CD14-positive monocyte (primary cell): ENCODE results near the gene LRP1B. TPM values are rescaled to one million over a fixed set of nuclear protein-coding genes. Genes with fewer than 3 reads are reported as not detected.

Experiments
- DNase-seq, 3 donors: peaks; one replicate each; pipeline ENCODE4 v3.0.0-alpha.2; 2011 to 2022
- H2AFZ ChIP-seq: 2 replicates; pipeline ENCODE4 v1.6.0; 2012; ENCODE audit warnings: mild to moderate bottlenecking, low read depth, low read length, inconsistent platforms; ENCODE audit not compliant: insufficient read depth, poor library complexity, severe bottlenecking
- H3K27ac ChIP-seq, 2 donors: 1 replicate in 1 of 2; 2 replicates in 1 of 2; pipeline ENCODE4 v1.5.1; 2012 to 2013; ENCODE audit warnings: low read length in 2 of 2, control low read depth in 1 of 2, inconsistent platforms in 1 of 2, low read depth in 1 of 2, mild to moderate bottlenecking in 1 of 2
- H3K27me3 ChIP-seq, 2 donors: one replicate each; pipeline versions ENCODE4 v1.6.0 to v1.6.1; 2011 to 2013; ENCODE audit warnings: low read length in 2 of 2; ENCODE audit not compliant: control insufficient read depth in 2 of 2, insufficient read depth in 2 of 2
- H3K36me3 ChIP-seq, 2 donors: replicated peaks in 1 of 2; 1 replicate in 1 of 2; 2 replicates in 1 of 2; pipeline versions ENCODE4 v1.5.1 to v1.6.1; 2012 to 2013; ENCODE audit warnings: low read length in 2 of 2, control low read depth in 1 of 2, inconsistent platforms in 1 of 2, mild to moderate bottlenecking in 1 of 2; ENCODE audit not compliant: insufficient read depth in 2 of 2, control insufficient read depth in 1 of 2
- H3K4me1 ChIP-seq, 2 donors: 1 replicate in 1 of 2; 2 replicates in 1 of 2; pipeline versions ENCODE4 v1.5.1 to v1.6.1; 2012 to 2013; ENCODE audit warnings: low read length in 2 of 2, control low read depth in 1 of 2, inconsistent platforms in 1 of 2, mild to moderate bottlenecking in 1 of 2, moderate library complexity in 1 of 2; ENCODE audit not compliant: insufficient read depth in 2 of 2, control insufficient read depth in 1 of 2
- H3K4me2 ChIP-seq: replicated peaks from 2 replicates; pipeline ENCODE3; 2012; ENCODE audit warnings: low read length, moderate library complexity, mild to moderate bottlenecking; ENCODE audit not compliant: poor library complexity, severe bottlenecking; ENCODE audit errors: extremely low read depth
- H3K4me3 ChIP-seq, 3 experiments: fragments of 200-600 bp in 1 of 3; sonication (generic) in 1 of 3; replicated peaks in 1 of 3; 1 replicate in 2 of 3; 2 replicates in 1 of 3; pipeline ENCODE4 v1.5.1; 2011 to 2013; ENCODE audit warnings: low read length in 3 of 3, mild to moderate bottlenecking in 3 of 3, control low read depth in 2 of 3, low read depth in 2 of 3, inconsistent platforms in 1 of 3, moderate library complexity in 1 of 3
- H3K79me2 ChIP-seq: 2 replicates; pipeline ENCODE4 v1.6.0; 2012; ENCODE audit warnings: mild to moderate bottlenecking, control low read depth, inconsistent platforms, low read length, moderate library complexity; ENCODE audit not compliant: insufficient read depth
- H3K9ac ChIP-seq: 2 replicates; pipeline ENCODE4 v1.6.0; 2017; ENCODE audit warnings: low read length, mild to moderate bottlenecking; ENCODE audit not compliant: insufficient read depth, poor library complexity, severe bottlenecking
- H3K9me3 ChIP-seq, 2 donors: replicated peaks in 1 of 2; 1 replicate in 1 of 2; 2 replicates in 1 of 2; pipeline versions ENCODE4 v1.5.1 to v1.6.1; 2012 to 2013; ENCODE audit warnings: low read length in 2 of 2, control low read depth in 1 of 2; ENCODE audit not compliant: control insufficient read depth in 1 of 2, insufficient read depth in 1 of 2
- H4K20me1 ChIP-seq: 2 replicates; pipeline ENCODE4 v1.6.0; 2012; ENCODE audit warnings: mild to moderate bottlenecking, low read length, control low read depth, moderate library complexity; ENCODE audit not compliant: insufficient read depth
- H3K27ac Mint-ChIP-seq, 7 donors: one replicate each; pipeline ENCODE4 v1.8.0; 2020; ENCODE audit warnings: mild to moderate bottlenecking in 7 of 7, mixed read lengths in 7 of 7, moderate library complexity in 6 of 7, inconsistent platforms in 2 of 7
- H3K27me3 Mint-ChIP-seq, 3 donors: one replicate each; pipeline ENCODE4 v1.8.0; 2021 to 2022; ENCODE audit warnings: low read depth in 3 of 3, mild to moderate bottlenecking in 3 of 3, mixed read lengths in 3 of 3, moderate library complexity in 3 of 3, inconsistent platforms in 1 of 3
- H3K36me3 Mint-ChIP-seq, 2 donors: one replicate each; pipeline ENCODE4 v1.8.0; 2020; ENCODE audit warnings: mixed read lengths in 2 of 2, inconsistent platforms in 1 of 2, mild to moderate bottlenecking in 1 of 2
- H3K4me1 Mint-ChIP-seq: one replicate; pipeline ENCODE4 v1.8.0; 2020; ENCODE audit warnings: mild to moderate bottlenecking, mixed read lengths
- H3K4me3 Mint-ChIP-seq, 2 donors: one replicate each; pipeline ENCODE4 v1.8.0; 2020; ENCODE audit warnings: mild to moderate bottlenecking in 2 of 2, mixed read lengths in 2 of 2, moderate library complexity in 1 of 2
- H3K9me3 Mint-ChIP-seq, 7 donors: one replicate each; pipeline ENCODE4 v1.8.0; 2020 to 2022; ENCODE audit warnings: mixed read lengths in 7 of 7, mild to moderate bottlenecking in 6 of 7, moderate library complexity in 6 of 7, inconsistent platforms in 2 of 7
- WGBS: methylation state at CpG from one replicate; pipeline ENCODE4 v1.1.5; 2013; ENCODE audit warnings: missing lambda C conversion rate; ENCODE audit not compliant: insufficient coverage; 5-methylcytosine and 5-hydroxymethylcytosine counted together
- intact Hi-C, 2 donors: fragments of 100-400 bp; cut with micrococcal nuclease; formaldehyde crosslinking; loops; one replicate each; pipeline versions ENCODE4 v1.15.0 to v1.15.1; 2023
- polyA plus RNA-seq, 3 donors: library from polyadenylated mRNA; depleted of rRNA in 1 of 3; unstranded in 2 of 3; stranded (reverse) in 1 of 3; fragments of 300-500 nt in 2 of 3; fragments of >200 nt in 1 of 3; fragmentation: Illumina TruSeq in 2 of 3; gene quantifications; 1 replicate in 2 of 3; 2 replicates in 1 of 3; pipeline ENCODE4 v1.2.3, GENCODE V29; 2012 to 2021
- TF ChIP-seq, protein P1 (sequence below): fragments of 200-600 bp; IDR thresholded peaks from one replicate; pipeline ENCODE4 v1.8.0; 2022; ENCODE audit warnings: antibody characterized with exemption, mild to moderate bottlenecking

The LRP1B gene
- polyA plus RNA-seq, 3 donors = not detected

DNA sequence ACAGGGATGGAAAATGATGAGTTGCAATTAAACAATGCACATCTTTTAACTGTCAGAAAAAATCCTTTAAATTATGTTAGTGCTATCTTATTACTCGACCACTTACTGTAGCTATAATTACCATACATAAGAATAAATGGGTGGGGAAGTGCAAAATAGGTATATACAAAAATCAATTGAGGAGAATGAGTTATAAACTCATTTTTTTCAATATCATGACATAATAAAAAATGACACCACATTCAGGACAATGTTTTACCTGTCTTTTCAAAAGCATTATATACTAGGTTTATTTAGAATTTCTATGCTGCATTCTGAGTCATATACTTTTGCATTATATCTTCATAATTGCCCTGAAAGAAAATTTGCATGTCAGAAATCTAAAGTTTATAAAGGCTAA lies 1533.6 kb downstream of the LRP1B start:
- no peak overlapping the region for H3K4me3 Mint-ChIP-seq
- TF ChIP-seq, protein P1, sequence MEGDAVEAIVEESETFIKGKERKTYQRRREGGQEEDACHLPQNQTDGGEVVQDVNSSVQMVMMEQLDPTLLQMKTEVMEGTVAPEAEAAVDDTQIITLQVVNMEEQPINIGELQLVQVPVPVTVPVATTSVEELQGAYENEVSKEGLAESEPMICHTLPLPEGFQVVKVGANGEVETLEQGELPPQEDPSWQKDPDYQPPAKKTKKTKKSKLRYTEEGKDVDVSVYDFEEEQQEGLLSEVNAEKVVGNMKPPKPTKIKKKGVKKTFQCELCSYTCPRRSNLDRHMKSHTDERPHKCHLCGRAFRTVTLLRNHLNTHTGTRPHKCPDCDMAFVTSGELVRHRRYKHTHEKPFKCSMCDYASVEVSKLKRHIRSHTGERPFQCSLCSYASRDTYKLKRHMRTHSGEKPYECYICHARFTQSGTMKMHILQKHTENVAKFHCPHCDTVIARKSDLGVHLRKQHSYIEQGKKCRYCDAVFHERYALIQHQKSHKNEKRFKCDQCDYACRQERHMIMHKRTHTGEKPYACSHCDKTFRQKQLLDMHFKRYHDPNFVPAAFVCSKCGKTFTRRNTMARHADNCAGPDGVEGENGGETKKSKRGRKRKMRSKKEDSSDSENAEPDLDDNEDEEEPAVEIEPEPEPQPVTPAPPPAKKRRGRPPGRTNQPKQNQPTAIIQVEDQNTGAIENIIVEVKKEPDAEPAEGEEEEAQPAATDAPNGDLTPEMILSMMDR = no peak
- H3K9ac ChIP-seq = no peak overlapping the region

DNA sequence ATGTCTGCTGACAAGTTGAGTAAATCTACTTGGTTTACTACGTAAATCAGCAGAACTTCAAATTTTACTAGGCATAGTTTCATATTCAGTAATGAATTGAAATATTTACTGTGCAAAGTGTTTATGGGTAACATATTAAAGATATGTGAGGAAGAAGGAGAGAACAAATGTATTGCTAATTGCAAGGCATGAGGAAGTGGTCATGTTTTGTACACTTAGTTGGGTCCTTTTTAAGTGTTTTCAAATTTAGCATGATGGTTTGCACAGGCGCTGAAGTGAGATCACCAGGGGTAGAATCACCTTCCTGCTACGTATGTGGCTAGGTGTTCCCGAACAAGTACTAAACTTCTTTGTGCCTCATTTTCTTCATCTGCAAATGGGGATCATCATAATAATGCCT lies 1534.4 kb downstream of the LRP1B start:
- Mint-ChIP-seq H3K36me3 (no peaks in the 10 kb centered on the region), H3K9me3 (no peaks in the 10 kb centered on the region), H3K4me3 (no peak overlapping the region), H3K4me1 (no peaks in the 10 kb centered on the region), H3K27ac (no peak overlapping the region), H3K27me3 (no peaks in the 10 kb centered on the region)
- H3K27me3 ChIP-seq = no peaks in the 10 kb centered on the region
- no peak overlapping the region for H3K4me2 ChIP-seq
- no peaks in the 10 kb centered on the region for H3K9me3 ChIP-seq
- H3K4me1 ChIP-seq = no peaks in the 10 kb centered on the region
- H3K4me3 ChIP-seq = no peak overlapping the region
- DNase-seq = no peak
- no peak overlapping the region for H3K9ac ChIP-seq
- H3K36me3 ChIP-seq = no peaks in the 10 kb centered on the region
- intact Hi-C loops = no loop called here
- no peaks in the 10 kb centered on the region for H4K20me1 ChIP-seq
- TF ChIP-seq, protein P1 = no peak
- H2AFZ ChIP-seq = no peak overlapping the region
- WGBS = 100% methylated on average over 2 of the region's 4 CpGs
- no peaks in the 10 kb centered on the region for H3K79me2 ChIP-seq
- H3K27ac ChIP-seq = no peak overlapping the region

More for the DNA sequence above, 1533.6 kb downstream of the LRP1B start:
- Histone ChIP-seq H3K4me1 (no peaks in the 10 kb centered on the region), H2AFZ (no peak overlapping the region), H3K4me3 (no peak overlapping the region), H3K4me2 (no peak overlapping the region), H3K36me3 (no peaks in the 10 kb centered on the region), H3K27ac (no peak overlapping the region), H3K9me3 (no peaks in the 10 kb centered on the region), H3K27me3 (no peaks in the 10 kb centered on the region), H3K79me2 (no peaks in the 10 kb centered on the region), H4K20me1 (no peaks in the 10 kb centered on the region)
- no peak for DNase-seq
- H3K36me3 Mint-ChIP-seq = no peaks in the 10 kb centered on the region
- H3K27ac Mint-ChIP-seq = no peak overlapping the region
- H3K4me1 Mint-ChIP-seq = no peaks in the 10 kb centered on the region
- intact Hi-C loops = no loop called here
- no peaks in the 10 kb centered on the region for H3K9me3 Mint-ChIP-seq
- no peaks in the 10 kb centered on the region for H3K27me3 Mint-ChIP-seq
- no CpG with 5 or more reads among the region's 1 CpG for WGBS
